Left lung (tissue), 10 donors: ENCODE data around the gene VCAN. TPM values are rescaled to one million over a fixed set of nuclear protein-coding genes. Genes with fewer than 3 reads are reported as not detected.
A peak's percentile ranks its signal among the peaks of the same experiment; 100 is the strongest.

Experiments
- ATAC-seq: fragments of 200-7000 bp; cut with Tn5 transposase; one replicate; pipeline ENCODE4 v1.9.1; 2020; ENCODE audit warnings: moderate library complexity
- DNase-seq, 4 donors: peaks; one replicate each; pipeline ENCODE4 v3.0.0-alpha.2; 2013 to 2020
- H3K27ac ChIP-seq, 2 donors: fragments of 200-600 bp; sonication (generic) in 1 of 2; one replicate each; pipeline versions ENCODE4 v1.5.0 to v1.8.0; 2020 to 2021
- H3K27me3 ChIP-seq, 2 donors: fragments of 200-600 bp; sonication (generic) in 1 of 2; one replicate each; pipeline versions ENCODE4 v1.5.0 to v1.8.0; 2020 to 2021
- H3K36me3 ChIP-seq, 2 donors: fragments of 200-600 bp; sonication (generic) in 1 of 2; one replicate each; pipeline versions ENCODE4 v1.5.0 to v1.8.0; 2020 to 2021
- H3K4me1 ChIP-seq, 2 donors: fragments of 200-600 bp; one replicate each; pipeline ENCODE4 v1.8.0; 2021
- H3K4me3 ChIP-seq, 2 donors: fragments of 200-600 bp; sonication (generic) in 1 of 2; one replicate each; pipeline versions ENCODE4 v1.5.0 to v1.8.0; 2020 to 2021; ENCODE audit warnings: mild to moderate bottlenecking in 1 of 2
- H3K9me3 ChIP-seq, 2 donors: fragments of 200-600 bp; sonication (generic) in 1 of 2; one replicate each; pipeline versions ENCODE4 v1.5.0 to v1.8.0; 2020 to 2021
- CTCF ChIP-seq, 2 donors: fragments of 200-600 bp; sonication (generic) in 1 of 2; IDR thresholded peaks; one replicate each; pipeline versions ENCODE4 v1.5.0 to v1.8.0; 2021; ENCODE audit warnings: antibody characterized with exemption in 2 of 2
- intact Hi-C, 2 donors: fragments of 100-400 bp; cut with DNase I; formaldehyde crosslinking; loops; one replicate each; pipeline versions ENCODE4 v1.11.2 to v1.14.2; 2022
- polyA plus RNA-seq, 6 donors: library from polyadenylated mRNA; unstranded; fragments of 120-200 nt; gene quantifications; one replicate each; pipeline ENCODE4 v1.2.1, GENCODE V29; 2013; ENCODE audit not compliant: insufficient read length in 6 of 6
- total RNA-seq, 2 donors: library from RNA; stranded (reverse); fragmentation: NEBNext Ultra II Directional; extraction: Animal tissue kit (Norgen Biotek cat#: 25700); gene quantifications; one replicate each; pipeline ENCODE4 v1.2.1, GENCODE V29; 2021
- donor health status: DM: no; HTN: yes; CAD: no.
- donor health status: DM: no; HTN: no; CAD: no.

Gene VCAN
- total and polyA plus RNA-seq, 8 donors: 217 to 598 (median 513) TPM

- H3K27ac ChIP-seq: peak overlapping the region in 1 of 2 donors; percentile 35
- DNase-seq (no peak), ATAC-seq (no peak)
- H3K4me3 ChIP-seq: no peak overlapping the region
- peaks cover 0 to 4% of the 10 kb centered on the region in 2 donors for H3K36me3 ChIP-seq
- no peaks in the 10 kb centered on the region for H3K9me3 ChIP-seq
- no peak for TF ChIP-seq CTCF (IDR thresholded peaks at IDR 0.05)
- intact Hi-C loops: loop anchor here in 1 of 2 donors (10.0 kb wide), 1 partner anchor 1213 kb away; no protein-coding TSS in a partner anchor
- H3K4me1 ChIP-seq: peaks cover 0 to 9% of the 10 kb centered on the region in 2 donors
- H3K27me3 ChIP-seq: no peaks in the 10 kb centered on the region
Observed at GRCh38 chr5:83567741-83568140, 96.2 kb downstream of the VCAN start.

GRCh38 chr5:83568186-83568585 lies 96.6 kb downstream of the VCAN start:
- intact Hi-C loops: loop anchor here in 1 of 2 donors (10.0 kb wide), 1 partner anchor 1213 kb away; no protein-coding TSS in a partner anchor
- Histone ChIP-seq H3K27ac (peak overlapping the region in 1 of 2 donors; percentile 35), H3K4me1 (peaks cover 0 to 9% of the 10 kb centered on the region in 2 donors), H3K9me3 (no peaks in the 10 kb centered on the region), H3K27me3 (no peaks in the 10 kb centered on the region), H3K36me3 (peaks cover 0 to 4% of the 10 kb centered on the region in 2 donors), H3K4me3 (no peak overlapping the region)
- DNase-seq: no peak
- peak; percentile 50 for ATAC-seq
- TF ChIP-seq CTCF (IDR thresholded peaks at IDR 0.05): no peak

GRCh38 chr5:83570916-83571315 lies 99.4 kb downstream of the VCAN start:
- Histone ChIP-seq H3K27ac (no peak overlapping the region), H3K36me3 (peaks cover 0 to 12% of the 10 kb centered on the region in 2 donors), H3K4me1 (no peaks in the 10 kb centered on the region), H3K27me3 (no peaks in the 10 kb centered on the region), H3K9me3 (no peaks in the 10 kb centered on the region), H3K4me3 (no peak overlapping the region)
- no peak for TF ChIP-seq CTCF (IDR thresholded peaks at IDR 0.05)
- intact Hi-C loops: no loop called here
- DNase-seq: no peak
- ATAC-seq: no peak

- intact Hi-C loops: no loop called here
- Histone ChIP-seq H3K27ac (no peak overlapping the region), H3K4me3 (no peak overlapping the region), H3K36me3 (peaks cover 0 to 12% of the 10 kb centered on the region in 2 donors), H3K4me1 (peaks cover 0 to 7% of the 10 kb centered on the region in 2 donors), H3K27me3 (no peaks in the 10 kb centered on the region), H3K9me3 (no peaks in the 10 kb centered on the region)
- DNase-seq (no peak), ATAC-seq (no peak)
- TF ChIP-seq CTCF (IDR thresholded peaks at IDR 0.05): no peak
Observed at GRCh38 chr5:83572271-83572670, 100.7 kb downstream of the VCAN start.

GRCh38 chr5:83576341-83576740 lies 104.8 kb downstream of the VCAN start:
- H3K27ac ChIP-seq: no peak overlapping the region
- H3K9me3 ChIP-seq: no peaks in the 10 kb centered on the region
- ATAC-seq (no peak), DNase-seq (no peak)
- H3K4me1 ChIP-seq: peaks cover 0 to 9% of the 10 kb centered on the region in 2 donors
- H3K27me3 ChIP-seq: no peaks in the 10 kb centered on the region
- peaks cover 0 to 26% of the 10 kb centered on the region in 2 donors for H3K36me3 ChIP-seq
- no peak overlapping the region for H3K4me3 ChIP-seq
- TF ChIP-seq CTCF (IDR thresholded peaks at IDR 0.05): no peak
- intact Hi-C loops: no loop called here
